Measurements from ENCODE around the gene AASDH.

The AASDH gene

GRCh38 chr4:56315041-56315440, 72.2 kb downstream of the AASDH start:
- H3K4me3 ChIP-seq (ENCODE audit: low read depth, low read length): no peak overlapping the region
- TF ChIP-seq POLR2A (IDR thresholded peaks at IDR 0.05; ENCODE audit: extremely low read depth, insufficient read length) (no peak), MAX (IDR thresholded peaks at IDR 0.05; ENCODE audit: low read depth, low read length) (no peak), MYC (IDR thresholded peaks at IDR 0.05; ENCODE audit: low read depth, low read length) (no peak), CTCF (IDR thresholded peaks at IDR 0.05; ENCODE audit: low read depth, low read length) (no peak)
- no peak for DNase-seq (ENCODE audit: low read depth)

GRCh38 chr4:56314207-56314915, 72.9 kb downstream of the AASDH start:
- no peak for TF ChIP-seq MAX (IDR thresholded peaks at IDR 0.05; ENCODE audit: low read depth, low read length)
- no peak overlapping the region for H3K4me3 ChIP-seq (ENCODE audit: low read depth, low read length)
- DNase-seq (ENCODE audit: low read depth): no peak

- no peak for DNase-seq (ENCODE audit: low read depth)
- H3K4me3 ChIP-seq (ENCODE audit: low read depth, low read length): no peak overlapping the region
- TF ChIP-seq MAX (IDR thresholded peaks at IDR 0.05; ENCODE audit: low read depth, low read length) (no peak), POLR2A (IDR thresholded peaks at IDR 0.05; ENCODE audit: extremely low read depth, insufficient read length) (no peak)
These were observed 74.2 kb downstream of the AASDH start for GRCh38 chr4:56313132-56313531.

- TF ChIP-seq MYC (IDR thresholded peaks at IDR 0.05; ENCODE audit: low read depth, low read length): no peak
- H3K4me3 ChIP-seq (ENCODE audit: low read depth, low read length): no peak overlapping the region
- no peak for DNase-seq (ENCODE audit: low read depth)
These were observed 75.9 kb downstream of the AASDH start for GRCh38 chr4:56311299-56311975.

GRCh38 chr4:56310401-56311125, 76.7 kb downstream of the AASDH start:
- no peak overlapping the region for H3K4me3 ChIP-seq (ENCODE audit: low read depth, low read length)
- TF ChIP-seq CTCF (IDR thresholded peaks at IDR 0.05; ENCODE audit: low read depth, low read length) (no peak), POLR2A (IDR thresholded peaks at IDR 0.05; ENCODE audit: extremely low read depth, insufficient read length) (no peak), MAX (IDR thresholded peaks at IDR 0.05; ENCODE audit: low read depth, low read length) (no peak), MYC (IDR thresholded peaks at IDR 0.05; ENCODE audit: low read depth, low read length) (no peak)
- no peak for DNase-seq (ENCODE audit: low read depth)

- DNase-seq (ENCODE audit: low read depth): no peak
- TF ChIP-seq MYC (IDR thresholded peaks at IDR 0.05; ENCODE audit: low read depth, low read length) (no peak), CTCF (IDR thresholded peaks at IDR 0.05; ENCODE audit: low read depth, low read length) (no peak), POLR2A (IDR thresholded peaks at IDR 0.05; ENCODE audit: extremely low read depth, insufficient read length) (no peak), MAX (IDR thresholded peaks at IDR 0.05; ENCODE audit: low read depth, low read length) (no peak)
These were observed 78.9 kb downstream of the AASDH start for GRCh38 chr4:56308384-56308783.

GRCh38 chr4:56307423-56307822, 79.9 kb downstream of the AASDH start:
- TF ChIP-seq MYC (IDR thresholded peaks at IDR 0.05; ENCODE audit: low read depth, low read length) (no peak), MAX (IDR thresholded peaks at IDR 0.05; ENCODE audit: low read depth, low read length) (no peak), CTCF (IDR thresholded peaks at IDR 0.05; ENCODE audit: low read depth, low read length) (no peak)
- DNase-seq (ENCODE audit: low read depth): no peak

More at GRCh38 chr4:56308384-56308783, 78.9 kb downstream of the AASDH start:
- no peak overlapping the region for H3K4me3 ChIP-seq (ENCODE audit: low read depth, low read length)

More at GRCh38 chr4:56307423-56307822, 79.9 kb downstream of the AASDH start:
- H3K4me3 ChIP-seq (ENCODE audit: low read depth, low read length): no peak overlapping the region
